Astrocyte (in vitro differentiated cells and primary cell): ENCODE data around the gene YIPF3. TPM values are rescaled to one million over a fixed set of nuclear protein-coding genes. Genes with fewer than 3 reads are reported as not detected.

Experiments used
- DNase-seq: peaks from one replicate; pipeline ENCODE4 v3.0.0-alpha.2; 2010; ENCODE audit warnings: low read depth
- FAIRE-seq: peaks from 2 replicates; lab custom pipeline; 2011; peaks lifted over from hg19 to GRCh38; lab: Jason Lieb, UNC
- H2AFZ ChIP-seq: 2 replicates; pipeline ENCODE4 v1.6.0; 2012; ENCODE audit warnings: low read depth, low read length, inconsistent platforms
- H3K27ac ChIP-seq: 2 replicates; pipeline ENCODE4 v1.5.1; 2011; ENCODE audit warnings: low read depth, low read length, inconsistent platforms
- H3K27me3 ChIP-seq: 2 replicates; pipeline ENCODE4 v1.6.0; 2011; ENCODE audit warnings: low read length, inconsistent platforms; ENCODE audit not compliant: insufficient read depth
- H3K36me3 ChIP-seq: 2 replicates; pipeline ENCODE4 v1.5.1; 2011; ENCODE audit warnings: low read length, inconsistent platforms; ENCODE audit not compliant: insufficient read depth
- H3K4me1 ChIP-seq: 2 replicates; pipeline ENCODE4 v1.5.1; 2011; ENCODE audit warnings: low read length, inconsistent platforms; ENCODE audit not compliant: insufficient read depth
- H3K4me2 ChIP-seq: 2 replicates; pipeline ENCODE4 v1.6.0; 2012; ENCODE audit warnings: low read length, inconsistent platforms
- H3K4me3 ChIP-seq: 2 replicates; pipeline ENCODE4 v1.5.1; 2011; ENCODE audit warnings: low read depth, mild to moderate bottlenecking, low read length, inconsistent platforms; ENCODE audit not compliant: insufficient read depth
- H3K79me2 ChIP-seq: 2 replicates; pipeline ENCODE4 v1.6.0; 2012; ENCODE audit warnings: mild to moderate bottlenecking, low read length, inconsistent platforms; ENCODE audit not compliant: insufficient read depth
- H3K9ac ChIP-seq: 2 replicates; pipeline ENCODE4 v1.6.0; 2012; ENCODE audit warnings: mild to moderate bottlenecking, low read length, inconsistent platforms
- H3K9me3 ChIP-seq: 2 replicates; pipeline ENCODE4 v1.5.1; 2012; ENCODE audit warnings: low read depth, mild to moderate bottlenecking, low read length, inconsistent platforms; ENCODE audit not compliant: insufficient read depth
- H4K20me1 ChIP-seq: 2 replicates; pipeline ENCODE4 v1.6.0; 2012; ENCODE audit warnings: low read length, inconsistent platforms; ENCODE audit not compliant: insufficient read depth
- H3K27ac Mint-ChIP-seq: one replicate; pipeline ENCODE4 v1.8.0; 2021; ENCODE audit warnings: mild to moderate bottlenecking, mixed read lengths; ENCODE audit not compliant: unreplicated experiment
- H3K27me3 Mint-ChIP-seq: one replicate; pipeline ENCODE4 v1.8.0; 2021; ENCODE audit warnings: low read depth, mixed read lengths; ENCODE audit not compliant: unreplicated experiment
- H3K36me3 Mint-ChIP-seq: one replicate; pipeline ENCODE4 v1.8.0; 2021; ENCODE audit warnings: low read depth, mixed read lengths; ENCODE audit not compliant: unreplicated experiment
- H3K4me1 Mint-ChIP-seq: one replicate; pipeline ENCODE4 v1.8.0; 2021; ENCODE audit warnings: low read depth, mixed read lengths; ENCODE audit not compliant: unreplicated experiment
- H3K4me3 Mint-ChIP-seq: one replicate; pipeline ENCODE4 v1.8.0; 2021; ENCODE audit warnings: mild to moderate bottlenecking, moderate library complexity, mixed read lengths; ENCODE audit not compliant: unreplicated experiment
- H3K9me3 Mint-ChIP-seq: one replicate; pipeline ENCODE4 v1.8.0; 2021; ENCODE audit warnings: mild to moderate bottlenecking, mixed read lengths; ENCODE audit not compliant: unreplicated experiment
- EZH2 ChIP-seq: IDR thresholded peaks from 2 replicates; pipeline ENCODE4 v1.6.1; 2012; ENCODE audit warnings: mild to moderate bottlenecking, low read length, inconsistent platforms; ENCODE audit not compliant: insufficient read depth
- total RNA-seq: library from RNA; stranded (reverse); gene quantifications from 2 replicates; pipeline ENCODE4 v1.2.1, GENCODE V29; 2021
- TF ChIP-seq, protein P1 (sequence below): IDR thresholded peaks from 2 replicates; pipeline ENCODE4 v1.5.1; 2011; ENCODE audit warnings: low read depth, mild to moderate bottlenecking, inconsistent platforms, low read length, moderate library complexity; ENCODE audit not compliant: insufficient read depth

Gene YIPF3
- total RNA-seq, 1 donor from 2014 or later: 132 TPM

DNA sequence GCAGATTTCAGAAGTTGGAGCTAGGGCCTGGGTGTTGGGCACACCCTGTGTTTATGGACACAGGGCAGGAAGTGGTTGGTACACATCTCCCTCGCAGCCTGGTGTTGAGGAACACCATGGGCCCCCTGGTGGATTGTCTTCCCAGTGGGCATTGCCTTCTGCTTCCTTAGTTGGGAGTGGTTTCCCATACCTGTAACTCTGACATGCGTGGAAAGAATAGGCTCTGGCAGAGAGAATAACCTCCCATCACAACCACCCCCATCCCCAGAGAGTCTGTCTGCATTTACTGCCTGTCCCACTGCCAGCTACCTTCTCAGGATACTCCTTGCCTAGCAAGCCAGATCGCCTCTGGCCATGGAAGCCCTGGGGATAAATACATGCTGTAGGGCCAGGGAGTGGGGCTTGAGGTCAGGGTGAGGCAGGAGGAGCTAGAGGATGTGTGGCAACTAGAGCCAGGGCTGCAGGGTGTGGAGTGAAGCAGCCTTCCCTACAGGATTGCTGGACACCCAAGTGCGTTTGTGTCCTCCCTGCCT, 21.3 kb downstream of the YIPF3 start:
- no peak overlapping the region for H3K27ac Mint-ChIP-seq
- FAIRE-seq (no peak), DNase-seq (no peak)
- no peak overlapping the region for H3K4me3 Mint-ChIP-seq
- H3K27me3 Mint-ChIP-seq: no peaks in the 10 kb centered on the region
- peaks cover 77% of the 10 kb centered on the region for H4K20me1 ChIP-seq
- no peaks in the 10 kb centered on the region for H3K9me3 ChIP-seq
- H3K4me1 ChIP-seq: peaks cover 39% of the 10 kb centered on the region
- peaks cover 14% of the 10 kb centered on the region for H3K36me3 ChIP-seq
- no peaks in the 10 kb centered on the region for H3K9me3 Mint-ChIP-seq
- H3K4me1 Mint-ChIP-seq: peaks cover 19% of the 10 kb centered on the region
- H3K4me3 ChIP-seq: no peak overlapping the region
- peaks cover 34% of the 10 kb centered on the region for H3K79me2 ChIP-seq
- no peak overlapping the region for H3K9ac ChIP-seq
- no peak overlapping the region for H3K27ac ChIP-seq
- no peak overlapping the region for H2AFZ ChIP-seq
- H3K27me3 ChIP-seq: no peaks in the 10 kb centered on the region
- H3K4me2 ChIP-seq: peak overlapping the region; percentile 70
- H3K36me3 Mint-ChIP-seq: peaks cover 8% of the 10 kb centered on the region
- no peak for TF ChIP-seq EZH2
- TF ChIP-seq, protein P1, sequence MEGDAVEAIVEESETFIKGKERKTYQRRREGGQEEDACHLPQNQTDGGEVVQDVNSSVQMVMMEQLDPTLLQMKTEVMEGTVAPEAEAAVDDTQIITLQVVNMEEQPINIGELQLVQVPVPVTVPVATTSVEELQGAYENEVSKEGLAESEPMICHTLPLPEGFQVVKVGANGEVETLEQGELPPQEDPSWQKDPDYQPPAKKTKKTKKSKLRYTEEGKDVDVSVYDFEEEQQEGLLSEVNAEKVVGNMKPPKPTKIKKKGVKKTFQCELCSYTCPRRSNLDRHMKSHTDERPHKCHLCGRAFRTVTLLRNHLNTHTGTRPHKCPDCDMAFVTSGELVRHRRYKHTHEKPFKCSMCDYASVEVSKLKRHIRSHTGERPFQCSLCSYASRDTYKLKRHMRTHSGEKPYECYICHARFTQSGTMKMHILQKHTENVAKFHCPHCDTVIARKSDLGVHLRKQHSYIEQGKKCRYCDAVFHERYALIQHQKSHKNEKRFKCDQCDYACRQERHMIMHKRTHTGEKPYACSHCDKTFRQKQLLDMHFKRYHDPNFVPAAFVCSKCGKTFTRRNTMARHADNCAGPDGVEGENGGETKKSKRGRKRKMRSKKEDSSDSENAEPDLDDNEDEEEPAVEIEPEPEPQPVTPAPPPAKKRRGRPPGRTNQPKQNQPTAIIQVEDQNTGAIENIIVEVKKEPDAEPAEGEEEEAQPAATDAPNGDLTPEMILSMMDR: no peak

DNA sequence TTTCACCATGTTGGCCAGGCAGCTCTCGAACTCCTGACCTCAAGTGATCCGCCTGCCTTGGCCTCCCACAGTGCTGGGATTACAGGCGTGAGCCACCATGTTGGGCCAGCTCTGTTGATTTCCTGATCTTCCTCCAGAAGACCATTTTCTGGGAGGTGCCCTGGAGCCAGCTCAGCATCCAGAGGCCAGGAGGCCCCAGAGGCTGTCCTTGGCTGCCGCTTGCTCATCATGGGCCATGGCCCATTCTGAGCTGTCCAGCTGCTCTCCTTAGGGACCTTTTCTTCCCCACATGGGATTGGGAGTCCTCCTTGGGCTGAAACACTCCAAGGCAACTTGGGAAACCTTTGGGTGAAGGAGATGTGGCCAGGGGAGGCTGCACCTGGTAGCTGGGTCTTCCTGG, 22.0 kb downstream of the YIPF3 start:
- DNase-seq: no peak
- Histone ChIP-seq H3K9ac (no peak overlapping the region), H3K4me1 (peaks cover 39% of the 10 kb centered on the region), H3K9me3 (no peaks in the 10 kb centered on the region), H3K36me3 (peaks cover 8% of the 10 kb centered on the region), H4K20me1 (peaks cover 77% of the 10 kb centered on the region), H3K4me3 (no peak overlapping the region), H3K27me3 (no peaks in the 10 kb centered on the region), H3K4me2 (no peak overlapping the region), H3K27ac (no peak overlapping the region), H2AFZ (no peak overlapping the region), H3K79me2 (peaks cover 34% of the 10 kb centered on the region)
- TF ChIP-seq EZH2: no peak
- TF ChIP-seq, protein P1: no peak
- Mint-ChIP-seq H3K4me1 (peaks cover 22% of the 10 kb centered on the region), H3K4me3 (no peak overlapping the region), H3K36me3 (peaks cover 7% of the 10 kb centered on the region), H3K9me3 (no peaks in the 10 kb centered on the region), H3K27me3 (no peaks in the 10 kb centered on the region), H3K27ac (no peak overlapping the region)
- FAIRE-seq: no peak

DNA sequence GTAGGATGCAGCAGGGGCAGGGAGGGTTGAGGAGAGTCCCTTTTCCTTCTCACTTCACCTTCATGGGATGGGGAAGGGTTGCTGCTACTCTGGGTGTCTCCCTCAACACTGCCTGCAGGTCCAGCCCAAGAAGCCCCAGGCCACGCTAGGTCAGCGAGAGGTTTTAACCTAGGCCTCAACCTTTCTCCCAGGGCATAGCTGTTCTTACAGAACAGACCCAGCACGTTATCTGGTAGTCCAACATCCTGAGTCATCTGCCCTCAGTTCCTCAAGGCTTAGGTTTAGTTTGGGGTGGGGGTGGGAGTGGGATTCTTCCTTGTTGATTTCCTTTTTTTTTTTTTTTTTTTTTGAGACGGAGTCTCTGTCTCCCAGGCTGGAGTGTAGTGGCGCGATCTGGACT, 22.4 kb downstream of the YIPF3 start:
- H3K27me3 ChIP-seq: no peaks in the 10 kb centered on the region
- Mint-ChIP-seq H3K9me3 (no peaks in the 10 kb centered on the region), H3K27me3 (no peaks in the 10 kb centered on the region), H3K27ac (no peak overlapping the region), H3K4me3 (no peak overlapping the region), H3K36me3 (peaks cover 6% of the 10 kb centered on the region), H3K4me1 (peaks cover 23% of the 10 kb centered on the region)
- H3K9me3 ChIP-seq: no peaks in the 10 kb centered on the region
- H3K36me3 ChIP-seq: peaks cover 4% of the 10 kb centered on the region
- H3K4me2 ChIP-seq: no peak overlapping the region
- H3K9ac ChIP-seq: no peak overlapping the region
- peaks cover 76% of the 10 kb centered on the region for H4K20me1 ChIP-seq
- H3K4me1 ChIP-seq: peaks cover 39% of the 10 kb centered on the region
- no peak overlapping the region for H3K4me3 ChIP-seq
- no peak overlapping the region for H3K27ac ChIP-seq
- TF ChIP-seq EZH2: no peak
- TF ChIP-seq, protein P1: no peak
- no peak overlapping the region for H2AFZ ChIP-seq
- FAIRE-seq: no peak
- peaks cover 37% of the 10 kb centered on the region for H3K79me2 ChIP-seq
- no peak for DNase-seq
